B cell (primary cell): Measurements from ENCODE around the gene WTAP.
"Not testable (repeated sequence)": the region's sequence is repeated elsewhere in the genome, so short reads cannot be mapped to it uniquely, and the experiment has no call there.

ENCODE experiments used
- CTCF ChIP-seq: fragments of 200-600 bp; IDR thresholded peaks from one replicate; pipeline ENCODE4 v1.8.0; 2022; ENCODE audit warnings: antibody characterized with exemption, mild to moderate bottlenecking
- EZH2 ChIP-seq: IDR thresholded peaks from 2 replicates; pipeline ENCODE4 v1.6.1; 2012; ENCODE audit warnings: borderline replicate concordance, low read depth, mild to moderate bottlenecking, moderate library complexity, low read length; ENCODE audit not compliant: insufficient read depth, poor library complexity, severe bottlenecking

- TF ChIP-seq CTCF, EZH2: not testable (repeated sequence)
Observed at GRCh38 chr6:159710603-159711002, 16.7 kb upstream of the WTAP start.
